HL-60/S4 (cell line): ENCODE results near the gene IFITM5.
"Not testable (repeated sequence)": the region's sequence is repeated elsewhere in the genome, so short reads cannot be mapped to it uniquely, and the experiment has no call there.

Experiments used
- in situ Hi-C: fragments of 300-500 bp; cut with MboI; formaldehyde crosslinking; loops from 2 replicates; pipeline ENCODE4 v1.14.3; 2022; ENCODE audit warnings: low sequenced_read_pairs

IFITM5 gene

GRCh38 chr11:313304-313786, 14.0 kb upstream of the IFITM5 start:
- in situ Hi-C loops, result no loop called here

GRCh38 chr11:312092-312816, 12.9 kb upstream of the IFITM5 start:
- in situ Hi-C loops, result no loop called here

- in situ Hi-C loops, result not testable (repeated sequence)
These were observed 11.9 kb upstream of the IFITM5 start for GRCh38 chr11:311013-311748.

GRCh38 chr11:309979-310572, 10.8 kb upstream of the IFITM5 start:
- in situ Hi-C loops, result not testable (repeated sequence)

GRCh38 chr11:308740-309665, 9.7 kb upstream of the IFITM5 start:
- in situ Hi-C loops, result not testable (repeated sequence)

GRCh38 chr11:307766-308708, 8.7 kb upstream of the IFITM5 start, which contains the start of gene IFITM2:
TSS of gene IFITM2 (plus strand) at chr11:307816. CDS start at chr11:308193, 377 bp downstream.
- in situ Hi-C loops, result not testable (repeated sequence)

GRCh38 chr11:306645-307371, 7.5 kb upstream of the IFITM5 start:
- in situ Hi-C loops, result no loop called here

- in situ Hi-C loops, result no loop called here
These were observed 6.5 kb upstream of the IFITM5 start for GRCh38 chr11:305844-306211.

GRCh38 chr11:304915-305843, 5.9 kb upstream of the IFITM5 start:
- in situ Hi-C loops, result no loop called here

GRCh38 chr11:304061-304506, 4.8 kb upstream of the IFITM5 start:
- in situ Hi-C loops, result no loop called here

- in situ Hi-C loops, result no loop called here
These were observed 4.0 kb upstream of the IFITM5 start for GRCh38 chr11:303363-303762.

- in situ Hi-C loops, result no loop called here
These were observed 817 bp upstream of the IFITM5 start for GRCh38 chr11:299951-300735.

GRCh38 chr11:298406-299065, 790 bp downstream of the IFITM5 start:
- in situ Hi-C loops, result no loop called here

- in situ Hi-C loops, result no loop called here
These were observed 1.5 kb downstream of the IFITM5 start for GRCh38 chr11:297586-298405.

GRCh38 chr11:297051-297585, 2.2 kb downstream of the IFITM5 start:
- in situ Hi-C loops, result no loop called here
